Ovary (tissue), 3 donors: ENCODE results near the gene GRID1.

Experiments
- POLR2A ChIP-seq: fragments of 450-650 bp; IDR thresholded peaks from one replicate; pipeline ENCODE4 v1.6.1; 2017; ENCODE audit warnings: antibody characterized with exemption, mild to moderate bottlenecking, moderate library complexity
- TF ChIP-seq, protein P1 (sequence below), 3 donors: fragments of 450-650 bp in 2 of 3; fragments of 200-600 bp in 1 of 3; IDR thresholded peaks; one replicate each; pipeline versions ENCODE4 v1.5.1 to v1.8.0; 2016 to 2022; ENCODE audit warnings: antibody characterized with exemption in 3 of 3, mild to moderate bottlenecking in 1 of 3
- donor health status: DM: no; HTN: no; CAD: no.

GRCh38 chr10:86253091-86254072 is 113.2 kb downstream of the GRID1 start:
- TF ChIP-seq POLR2A = no peak
- TF ChIP-seq, protein P1, sequence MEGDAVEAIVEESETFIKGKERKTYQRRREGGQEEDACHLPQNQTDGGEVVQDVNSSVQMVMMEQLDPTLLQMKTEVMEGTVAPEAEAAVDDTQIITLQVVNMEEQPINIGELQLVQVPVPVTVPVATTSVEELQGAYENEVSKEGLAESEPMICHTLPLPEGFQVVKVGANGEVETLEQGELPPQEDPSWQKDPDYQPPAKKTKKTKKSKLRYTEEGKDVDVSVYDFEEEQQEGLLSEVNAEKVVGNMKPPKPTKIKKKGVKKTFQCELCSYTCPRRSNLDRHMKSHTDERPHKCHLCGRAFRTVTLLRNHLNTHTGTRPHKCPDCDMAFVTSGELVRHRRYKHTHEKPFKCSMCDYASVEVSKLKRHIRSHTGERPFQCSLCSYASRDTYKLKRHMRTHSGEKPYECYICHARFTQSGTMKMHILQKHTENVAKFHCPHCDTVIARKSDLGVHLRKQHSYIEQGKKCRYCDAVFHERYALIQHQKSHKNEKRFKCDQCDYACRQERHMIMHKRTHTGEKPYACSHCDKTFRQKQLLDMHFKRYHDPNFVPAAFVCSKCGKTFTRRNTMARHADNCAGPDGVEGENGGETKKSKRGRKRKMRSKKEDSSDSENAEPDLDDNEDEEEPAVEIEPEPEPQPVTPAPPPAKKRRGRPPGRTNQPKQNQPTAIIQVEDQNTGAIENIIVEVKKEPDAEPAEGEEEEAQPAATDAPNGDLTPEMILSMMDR (IDR thresholded peaks at IDR 0.05) = no peak
